Cardiac muscle cell (in vitro differentiated cells and primary cell): ENCODE measurements around the gene ITIH2. TPM values are rescaled to one million over a fixed set of nuclear protein-coding genes. Genes with fewer than 3 reads are reported as not detected.
"Not testable (repeated sequence)": the region's sequence is repeated elsewhere in the genome, so short reads cannot be mapped to it uniquely, and the experiment has no call there.

Source experiments
- DNase-seq, 2 donors: peaks; one replicate each; pipeline versions ENCODE4 v3.0.0 to v3.0.0-alpha.2; 2010 to 2017; ENCODE audit warnings: low read depth in 1 of 2, low spot score in 1 of 2
- H3K27ac ChIP-seq: fragments of 200-600 bp; sonication (generic); 2 replicates; pipeline ENCODE4 v1.5.1; 2016
- H3K27me3 ChIP-seq: fragments of 200-600 bp; sonication (generic); 2 replicates; pipeline ENCODE4 v1.6.0; 2016; ENCODE audit warnings: control low read depth
- H3K36me3 ChIP-seq: fragments of 200-600 bp; sonication (generic); 2 replicates; pipeline ENCODE4 v1.5.1; 2016; ENCODE audit warnings: control low read depth
- H3K4me1 ChIP-seq: fragments of 200-600 bp; sonication (generic); 2 replicates; pipeline ENCODE4 v1.8.1; 2017; ENCODE audit warnings: low read depth, mild to moderate bottlenecking, mixed run types
- H3K4me3 ChIP-seq: fragments of 200-600 bp; sonication (generic); 2 replicates; pipeline ENCODE4 v1.5.1; 2016; ENCODE audit warnings: mild to moderate bottlenecking
- H3K9me3 ChIP-seq: fragments of 200-600 bp; sonication (generic); 2 replicates; pipeline ENCODE4 v1.5.1; 2017; ENCODE audit warnings: low read depth, mild to moderate bottlenecking, control low read depth
- CTCF ChIP-seq: IDR thresholded peaks from 2 replicates; pipeline ENCODE4 v1.5.1; 2012; ENCODE audit warnings: low read depth, mild to moderate bottlenecking, low read length
- polyA plus RNA-seq: library from polyadenylated mRNA; unstranded; fragments of >200 nt; fragmentation: Nextera tagmentation; extraction: Ambion mirVana; gene quantifications from 2 replicates; pipeline ENCODE4 v1.2.1, GENCODE V29; 2016
- total RNA-seq: library from RNA; depleted of rRNA; stranded (reverse); fragments of >200 nt; gene quantifications from 2 replicates; pipeline ENCODE4 v1.2.3, GENCODE V29; 2016

Gene ITIH2
- total and polyA plus RNA-seq, 2 experiments from 2014 or later = 0.09 TPM; not detected in 1

- no peaks in the 10 kb centered on the region for H3K4me1 ChIP-seq
- H3K9me3 ChIP-seq = no peaks in the 10 kb centered on the region
- no peaks in the 10 kb centered on the region for H3K27me3 ChIP-seq
- no peak overlapping the region for H3K27ac ChIP-seq
- no peak for TF ChIP-seq CTCF
- H3K4me3 ChIP-seq = no peak overlapping the region
- no peaks in the 10 kb centered on the region for H3K36me3 ChIP-seq
- DNase-seq = no peak
These were observed 4.9 kb downstream of the ITIH2 start for GRCh38 chr10:7707858-7708622.

GRCh38 chr10:7708832-7709231 lies 5.7 kb downstream of the ITIH2 start:
- no peak overlapping the region for H3K27ac ChIP-seq
- DNase-seq = no peak
- H3K9me3 ChIP-seq = no peaks in the 10 kb centered on the region
- H3K4me1 ChIP-seq = no peaks in the 10 kb centered on the region
- H3K4me3 ChIP-seq = no peak overlapping the region
- no peaks in the 10 kb centered on the region for H3K36me3 ChIP-seq
- TF ChIP-seq CTCF = no peak
- no peaks in the 10 kb centered on the region for H3K27me3 ChIP-seq

GRCh38 chr10:7710446-7710845 lies 7.3 kb downstream of the ITIH2 start:
- Histone ChIP-seq H3K4me1 (no peaks in the 10 kb centered on the region), H3K27me3 (no peaks in the 10 kb centered on the region), H3K9me3 (no peaks in the 10 kb centered on the region), H3K4me3 (no peak overlapping the region), H3K27ac (no peak overlapping the region), H3K36me3 (no peaks in the 10 kb centered on the region)
- no peak for TF ChIP-seq CTCF
- DNase-seq = no peak

GRCh38 chr10:7711075-7711474 lies 8.0 kb downstream of the ITIH2 start:
- DNase-seq, H3K9me3 ChIP-seq, H3K27ac ChIP-seq: not testable (repeated sequence)

GRCh38 chr10:7715515-7715914 lies 12.4 kb downstream of the ITIH2 start:
- Histone ChIP-seq H3K4me3 (no peak overlapping the region), H3K4me1 (no peaks in the 10 kb centered on the region), H3K36me3 (no peaks in the 10 kb centered on the region), H3K9me3 (no peaks in the 10 kb centered on the region), H3K27ac (no peak overlapping the region), H3K27me3 (no peaks in the 10 kb centered on the region)
- TF ChIP-seq CTCF = no peak
- no peak for DNase-seq

More at GRCh38 chr10:7711075-7711474, 8.0 kb downstream of the ITIH2 start:
- H3K4me3 ChIP-seq, H3K27me3 ChIP-seq, H3K4me1 ChIP-seq, H3K36me3 ChIP-seq: not testable (repeated sequence)

- peaks cover 5% of the 10 kb centered on the region for H3K27me3 ChIP-seq
- no peaks in the 10 kb centered on the region for H3K36me3 ChIP-seq
- H3K27ac ChIP-seq = no peak overlapping the region
- no peaks in the 10 kb centered on the region for H3K4me1 ChIP-seq
- TF ChIP-seq CTCF = no peak
- no peaks in the 10 kb centered on the region for H3K9me3 ChIP-seq
- no peak for DNase-seq
- H3K4me3 ChIP-seq = no peak overlapping the region
These were observed 14.7 kb downstream of the ITIH2 start for GRCh38 chr10:7717767-7718166.
